GM12891 (cell line): ENCODE results near the gene CASP4.

ENCODE experiments used
- DNase-seq: peaks from one replicate; pipeline ENCODE4 v3.0.0; 2011; ENCODE audit warnings: low spot score; ENCODE audit not compliant: insufficient read length
- FAIRE-seq: peaks from 2 replicates; lab custom pipeline; 2011; peaks lifted over from hg19 to GRCh38; lab: Jason Lieb, UNC
- PAX5 ChIP-seq: IDR thresholded peaks from 2 replicates; pipeline ENCODE4 v1.6.1; 2011; ENCODE audit warnings: low read length, moderate library complexity, mild to moderate bottlenecking; ENCODE audit not compliant: insufficient read depth, severe bottlenecking
- POLR2A ChIP-seq: IDR thresholded peaks from 2 replicates; pipeline ENCODE4 v1.6.1; 2011; ENCODE audit warnings: low read depth, low read length, control low read depth
- POLR2AphosphoS5 ChIP-seq: IDR thresholded peaks from 2 replicates; pipeline ENCODE4 v1.6.1; 2011; ENCODE audit warnings: low read depth, low read length, control low read depth
- POU2F2 ChIP-seq: IDR thresholded peaks from 2 replicates; pipeline ENCODE4 v1.6.1; 2011; ENCODE audit warnings: low read depth, mild to moderate bottlenecking, control low read depth, low read length, moderate library complexity
- SPI1 ChIP-seq: IDR thresholded peaks from 2 replicates; pipeline ENCODE4 v1.6.1; 2011; ENCODE audit warnings: low read depth, low read length, control low read depth
- TAF1 ChIP-seq: IDR thresholded peaks from 2 replicates; pipeline ENCODE4 v1.6.1; 2011; ENCODE audit warnings: low read depth, low read length, control low read depth

The CASP4 gene

GRCh38 chr11:104898685-104899013, 69.7 kb downstream of the CASP4 start:
- DNase-seq (no peak), FAIRE-seq (no peak)

GRCh38 chr11:104897891-104898684, 70.3 kb downstream of the CASP4 start, which contains the start of gene CASP12:
TSS of gene CASP12 (minus strand) at chr11:104898460.
- FAIRE-seq: peak; percentile 85

More at GRCh38 chr11:104898685-104899013, 69.7 kb downstream of the CASP4 start:
- TF ChIP-seq PAX5 (no peak), TAF1 (no peak)

GRCh38 chr11:104895634-104896033, 72.7 kb downstream of the CASP4 start:
- FAIRE-seq (no peak), DNase-seq (no peak)
- TF ChIP-seq TAF1 (no peak), POLR2A (no peak), SPI1 (no peak), POLR2AphosphoS5 (no peak), PAX5 (no peak), POU2F2 (no peak)

More at GRCh38 chr11:104897891-104898684, 70.3 kb downstream of the CASP4 start, which contains the start of gene CASP12:
- no peak for TF ChIP-seq SPI1
- no peak for TF ChIP-seq POLR2A
- TF ChIP-seq POLR2AphosphoS5: no peak
- TF ChIP-seq TAF1: no peak
- TF ChIP-seq POU2F2: no peak
- TF ChIP-seq PAX5: no peak
- no peak for DNase-seq

- TF ChIP-seq POLR2AphosphoS5 (no peak), POU2F2 (no peak), TAF1 (no peak), PAX5 (no peak), SPI1 (no peak), POLR2A (no peak)
- FAIRE-seq (no peak), DNase-seq (no peak)
Measured at GRCh38 chr11:104893876-104894275, 74.5 kb downstream of the CASP4 start.
